Right lobe of liver (tissue), 4 donors: ENCODE results near the gene USF3.

Experiments
- POLR2A ChIP-seq: fragments of 450-650 bp; IDR thresholded peaks from one replicate; pipeline ENCODE4 v1.6.1; 2017; ENCODE audit warnings: antibody characterized with exemption, mild to moderate bottlenecking
- TF ChIP-seq, protein P1 (sequence below), 4 donors: fragments of 200-600 bp in 3 of 4; fragments of 450-650 bp in 1 of 4; IDR thresholded peaks; one replicate each; pipeline versions ENCODE4 v1.5.1 to v1.8.0; 2016 to 2022; ENCODE audit warnings: antibody characterized with exemption in 4 of 4, mild to moderate bottlenecking in 2 of 4
- donor health status: DM: no; HTN: no; CAD: no.
- donor health status: DM: no; HTN: no; CAD: no.
- donor health status: DM: no; HTN: yes; CAD: no.

GRCh38 chr3:113673593-113673992, 22.8 kb downstream of the USF3 start:
- TF ChIP-seq POLR2A, result no peak
- TF ChIP-seq, protein P1, sequence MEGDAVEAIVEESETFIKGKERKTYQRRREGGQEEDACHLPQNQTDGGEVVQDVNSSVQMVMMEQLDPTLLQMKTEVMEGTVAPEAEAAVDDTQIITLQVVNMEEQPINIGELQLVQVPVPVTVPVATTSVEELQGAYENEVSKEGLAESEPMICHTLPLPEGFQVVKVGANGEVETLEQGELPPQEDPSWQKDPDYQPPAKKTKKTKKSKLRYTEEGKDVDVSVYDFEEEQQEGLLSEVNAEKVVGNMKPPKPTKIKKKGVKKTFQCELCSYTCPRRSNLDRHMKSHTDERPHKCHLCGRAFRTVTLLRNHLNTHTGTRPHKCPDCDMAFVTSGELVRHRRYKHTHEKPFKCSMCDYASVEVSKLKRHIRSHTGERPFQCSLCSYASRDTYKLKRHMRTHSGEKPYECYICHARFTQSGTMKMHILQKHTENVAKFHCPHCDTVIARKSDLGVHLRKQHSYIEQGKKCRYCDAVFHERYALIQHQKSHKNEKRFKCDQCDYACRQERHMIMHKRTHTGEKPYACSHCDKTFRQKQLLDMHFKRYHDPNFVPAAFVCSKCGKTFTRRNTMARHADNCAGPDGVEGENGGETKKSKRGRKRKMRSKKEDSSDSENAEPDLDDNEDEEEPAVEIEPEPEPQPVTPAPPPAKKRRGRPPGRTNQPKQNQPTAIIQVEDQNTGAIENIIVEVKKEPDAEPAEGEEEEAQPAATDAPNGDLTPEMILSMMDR (IDR thresholded peaks at IDR 0.05), result no peak
